ENCODE results near the gene ERCC6L. TPM values are rescaled to one million over a fixed set of nuclear protein-coding genes. Genes with fewer than 3 reads are reported as not detected.
"Not testable (repeated sequence)": the region's sequence is repeated elsewhere in the genome, so short reads cannot be mapped to it uniquely, and the experiment has no call there.

ERCC6L gene
- total and polyA plus RNA-seq, 2 donors from 2014 or later, result 0.16 TPM; not detected in 1

GRCh38 chrX:72236841-72237240, 2.0 kb downstream of the ERCC6L start:
- TF ChIP-seq CTCF (IDR thresholded peaks at IDR 0.05; ENCODE audit: borderline replicate concordance, extremely low read depth, insufficient read depth), result no peak
- no peak for FAIRE-seq
- intact Hi-C loops (cut with DNase I), result no loop called here

GRCh38 chrX:72230290-72230689, 8.5 kb downstream of the ERCC6L start:
- Histone ChIP-seq H3K4me3 (ENCODE audit: low read length in 3 of 3) (no peak overlapping the region), H3K9ac (ENCODE audit: low read length in 3 of 3) (no peak overlapping the region), H3K4me1 (ENCODE audit: control insufficient read depth in 2 of 3, insufficient read depth in 2 of 3, low read depth in 1 of 3, low read length in 3 of 3) (no peaks in the 10 kb centered on the region), H3K9me3 (ENCODE audit: control insufficient read depth in 2 of 3, insufficient read depth in 1 of 3, low read length in 3 of 3) (no peaks in the 10 kb centered on the region), H3K27me3 (ENCODE audit: control insufficient read depth, insufficient read depth, low read length) (no peaks in the 10 kb centered on the region), H3K36me3 (ENCODE audit: control insufficient read depth in 2 of 3, insufficient read depth in 3 of 3, low read length in 3 of 3) (no peaks in the 10 kb centered on the region), H3K27ac (ENCODE audit: low read depth in 2 of 2, low read length in 2 of 2) (no peak overlapping the region)
- FAIRE-seq (no peak), DNase-seq (no peak)
- intact Hi-C loops (cut with DNase I), result no loop called here
- no peak for TF ChIP-seq CTCF (IDR thresholded peaks at IDR 0.05; ENCODE audit: borderline replicate concordance, extremely low read depth, insufficient read depth)

More at GRCh38 chrX:72236841-72237240, 2.0 kb downstream of the ERCC6L start:
- no peaks in the 10 kb centered on the region for H3K4me1 ChIP-seq (ENCODE audit: control insufficient read depth in 2 of 3, insufficient read depth in 2 of 3, low read depth in 1 of 3, low read length in 3 of 3)
- H3K27ac ChIP-seq (ENCODE audit: low read depth in 2 of 2, low read length in 2 of 2), result no peak overlapping the region
- DNase-seq, result no peak
- no peak overlapping the region for H3K9ac ChIP-seq (ENCODE audit: low read length in 3 of 3)
- no peaks in the 10 kb centered on the region for H3K27me3 ChIP-seq (ENCODE audit: control insufficient read depth, insufficient read depth, low read length)
- no peaks in the 10 kb centered on the region for H3K36me3 ChIP-seq (ENCODE audit: control insufficient read depth in 2 of 3, insufficient read depth in 3 of 3, low read length in 3 of 3)
- H3K4me3 ChIP-seq (ENCODE audit: low read length in 3 of 3), result no peak overlapping the region
- no peaks in the 10 kb centered on the region for H3K9me3 ChIP-seq (ENCODE audit: control insufficient read depth in 2 of 3, insufficient read depth in 1 of 3, low read length in 3 of 3)

- DNase-seq; H3K36me3 ChIP-seq (ENCODE audit: control insufficient read depth in 2 of 3, insufficient read depth in 3 of 3, low read length in 3 of 3); H3K27ac ChIP-seq (ENCODE audit: low read depth in 2 of 2, low read length in 2 of 2); H3K9ac ChIP-seq (ENCODE audit: low read length in 3 of 3); intact Hi-C loops (cut with DNase I); H3K9me3 ChIP-seq (ENCODE audit: control insufficient read depth in 2 of 3, insufficient read depth in 1 of 3, low read length in 3 of 3); H3K4me1 ChIP-seq (ENCODE audit: control insufficient read depth in 2 of 3, insufficient read depth in 2 of 3, low read depth in 1 of 3, low read length in 3 of 3); H3K27me3 ChIP-seq (ENCODE audit: control insufficient read depth, insufficient read depth, low read length); FAIRE-seq; H3K4me3 ChIP-seq (ENCODE audit: low read length in 3 of 3): not testable (repeated sequence)
These were observed 18.5 kb downstream of the ERCC6L start for GRCh38 chrX:72220375-72220774.

- FAIRE-seq, result no peak
- no peaks in the 10 kb centered on the region for H3K4me1 ChIP-seq (ENCODE audit: control insufficient read depth in 2 of 3, insufficient read depth in 2 of 3, low read depth in 1 of 3, low read length in 3 of 3)
- intact Hi-C loops (cut with DNase I), result no loop called here
- DNase-seq, result peak in 1 of 5 donors; percentile 9
- H3K9ac ChIP-seq (ENCODE audit: low read length in 3 of 3), result no peak overlapping the region
- no peak overlapping the region for H3K27ac ChIP-seq (ENCODE audit: low read depth in 2 of 2, low read length in 2 of 2)
- no peak for TF ChIP-seq CTCF (IDR thresholded peaks at IDR 0.05; ENCODE audit: borderline replicate concordance, extremely low read depth, insufficient read depth)
- H3K9me3 ChIP-seq (ENCODE audit: control insufficient read depth in 2 of 3, insufficient read depth in 1 of 3, low read length in 3 of 3), result no peaks in the 10 kb centered on the region
- H3K4me3 ChIP-seq (ENCODE audit: low read length in 3 of 3), result no peak overlapping the region
- no peaks in the 10 kb centered on the region for H3K27me3 ChIP-seq (ENCODE audit: control insufficient read depth, insufficient read depth, low read length)
- no peaks in the 10 kb centered on the region for H3K36me3 ChIP-seq (ENCODE audit: control insufficient read depth in 2 of 3, insufficient read depth in 3 of 3, low read length in 3 of 3)
These were observed 21.9 kb downstream of the ERCC6L start for GRCh38 chrX:72216973-72217372.

Data from kidney (tissue), 14 donors.